Renal cortical epithelial cell (primary cell): Measurements from ENCODE around the gene PTPN2. TPM values are rescaled to one million over a fixed set of nuclear protein-coding genes. Genes with fewer than 3 reads are reported as not detected.
"Not testable (repeated sequence)": the region's sequence is repeated elsewhere in the genome, so short reads cannot be mapped to it uniquely, and the experiment has no call there.

ENCODE experiments used
- DNase-seq: peaks from one replicate; pipeline ENCODE4 v3.0.0-alpha.2; 2011; ENCODE audit warnings: low read depth
- total RNA-seq: library from RNA; depleted of rRNA; stranded (reverse); fragments of >200 nt; gene quantifications from 2 replicates; pipeline ENCODE4 v1.2.3, GENCODE V29; 2014

The PTPN2 gene
- total RNA-seq, 1 donor from 2014 or later, result 51.6 TPM

DNA sequence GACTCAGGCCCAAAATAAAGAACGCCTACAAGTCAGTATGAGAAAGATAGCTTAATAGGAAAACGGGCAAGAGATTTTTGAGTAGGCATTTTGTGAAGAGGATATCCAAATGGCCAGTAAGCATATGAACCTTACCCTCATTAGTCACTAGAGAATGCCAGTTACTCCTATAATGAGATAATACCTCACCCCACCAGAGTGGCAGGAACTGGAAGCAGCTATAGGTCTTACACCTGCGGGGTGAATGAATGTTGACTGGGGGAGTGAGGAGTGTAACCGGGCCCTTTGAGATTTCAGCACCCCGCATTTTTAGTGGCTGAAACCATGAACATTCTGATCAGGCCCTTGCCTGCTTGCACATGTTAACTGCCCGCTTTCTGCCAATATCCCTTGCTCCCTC is 7.5 kb upstream of the PTPN2 start:
- DNase-seq, result no peak

DNA sequence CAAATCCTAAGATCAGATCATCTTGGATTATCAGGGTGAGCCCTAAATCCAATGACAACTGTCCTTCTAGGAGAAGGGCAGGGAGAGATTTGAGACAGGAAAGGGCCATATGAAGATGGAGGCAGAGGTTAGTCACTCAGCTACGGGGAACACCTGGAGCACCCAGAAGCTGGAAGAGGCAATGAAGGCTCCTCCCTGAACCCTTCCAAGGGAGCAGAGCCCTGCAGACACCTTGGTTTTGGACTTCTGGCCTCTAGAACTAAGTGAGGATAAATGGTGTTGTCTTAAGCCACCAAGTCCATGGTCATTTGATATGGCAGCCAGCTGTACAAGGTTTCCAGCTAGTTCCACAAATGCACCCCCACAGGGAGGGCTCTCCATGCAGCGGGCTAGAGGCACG is 6.9 kb upstream of the PTPN2 start:
- DNase-seq, result no peak

DNA sequence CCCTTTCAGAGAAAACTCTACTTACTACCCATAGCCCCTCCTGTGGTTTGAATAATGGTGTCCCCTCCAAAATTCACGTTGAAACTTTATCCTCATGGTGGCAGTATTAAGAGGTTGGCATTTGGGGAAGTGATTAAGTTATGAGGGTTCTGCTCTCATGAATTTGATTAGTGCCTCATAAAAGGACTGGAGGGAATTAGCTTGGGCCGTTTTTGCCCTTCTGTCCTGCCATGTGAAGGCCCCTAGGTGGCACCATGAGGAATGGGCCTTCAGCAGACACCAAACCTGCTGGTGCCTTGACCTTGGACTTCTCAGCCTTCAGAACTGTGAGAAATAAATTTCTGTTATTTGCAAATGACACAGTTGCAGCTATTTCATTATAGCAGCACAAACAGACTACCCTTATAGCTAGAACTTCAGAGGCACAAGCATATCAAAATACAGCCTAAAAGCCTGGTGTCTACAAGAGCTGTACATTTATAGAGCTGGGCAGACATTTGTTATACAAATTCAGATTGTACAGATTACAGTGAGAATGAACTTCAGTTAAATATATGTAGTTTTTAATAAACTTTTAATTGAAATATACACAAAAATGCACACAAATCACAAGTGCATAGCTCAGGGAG is 2.6 kb upstream of the PTPN2 start:
- DNase-seq, result no peak

DNA sequence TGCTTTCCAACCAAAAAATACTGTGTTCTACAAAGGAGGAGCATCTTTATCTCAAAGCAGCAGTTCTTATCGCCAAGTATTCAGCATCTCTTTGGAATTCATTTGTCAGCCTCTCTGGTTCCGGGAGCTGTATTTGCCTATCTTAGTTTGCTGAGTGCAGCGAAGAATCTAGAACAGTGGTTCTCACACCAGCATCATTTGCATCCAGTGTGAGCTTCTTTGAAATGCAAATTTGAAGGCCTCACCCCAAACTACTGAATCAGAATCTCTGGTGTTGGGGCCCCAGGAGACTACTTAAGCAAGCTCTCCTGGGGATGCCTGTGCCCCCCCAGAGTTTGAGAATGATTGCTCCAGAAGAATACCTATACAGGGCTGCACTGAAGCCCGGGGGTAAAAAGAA is 1.5 kb upstream of the PTPN2 start:
- no peak for DNase-seq

DNA sequence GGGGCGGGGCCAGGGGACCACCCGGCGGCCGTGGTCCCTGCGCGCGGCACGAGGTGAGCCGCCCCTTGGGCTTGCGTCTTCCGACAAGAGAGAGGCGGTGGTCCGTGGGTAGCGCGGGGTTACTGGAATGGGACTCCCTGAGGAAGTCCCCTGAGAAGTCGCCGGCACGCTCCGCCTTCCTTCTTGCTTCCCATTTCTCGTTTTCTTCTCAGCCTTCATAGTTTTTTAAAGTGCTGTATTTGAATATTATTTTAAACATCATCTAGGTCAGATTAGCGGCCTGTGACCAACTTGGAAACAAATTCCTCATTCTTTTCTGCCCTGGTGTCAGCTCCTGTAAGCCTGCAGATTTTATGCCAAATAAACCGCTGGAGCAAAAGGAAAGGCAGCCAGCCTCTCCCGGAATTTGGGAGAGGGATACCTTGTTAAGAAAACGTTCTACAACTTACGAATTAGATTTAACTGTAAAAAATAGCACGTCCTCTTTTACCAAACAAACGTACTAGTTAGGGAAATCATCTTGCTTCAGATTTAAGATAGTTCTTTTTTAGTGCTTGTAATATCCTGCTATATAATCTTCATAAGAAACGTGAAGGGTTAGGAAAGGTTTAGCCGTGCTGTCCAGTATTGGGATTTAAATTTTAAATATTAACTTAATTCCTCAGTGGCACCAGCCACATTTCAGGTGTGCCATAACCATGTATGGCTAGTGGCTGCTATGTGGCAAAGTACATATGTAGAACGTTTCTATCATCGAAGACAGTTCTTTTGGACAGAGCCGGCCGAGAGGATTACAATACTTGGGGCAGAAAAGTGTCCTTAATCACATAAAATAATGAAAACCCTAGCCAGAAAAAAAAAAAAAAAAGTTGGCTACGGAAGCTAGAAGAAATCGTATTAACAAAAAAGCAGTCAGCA is 628 bp upstream of the PTPN2 start:
- DNase-seq, result no peak

DNA sequence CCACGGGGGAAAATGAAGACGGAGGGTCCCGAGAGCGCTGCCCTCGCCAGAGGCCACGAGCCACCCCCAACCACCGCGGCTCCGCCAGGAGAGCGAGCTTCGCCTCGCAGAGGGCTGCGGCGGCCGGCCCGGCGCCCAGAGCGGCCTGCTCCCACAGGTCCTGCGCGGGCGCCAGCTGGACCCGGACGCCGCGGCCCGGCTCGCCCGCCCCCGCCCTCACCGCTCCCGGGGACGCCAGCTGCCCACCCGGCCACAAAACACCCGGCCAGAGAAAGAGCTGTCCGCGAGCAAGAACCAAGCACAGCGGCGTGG is 709 bp downstream of the PTPN2 start:
- DNase-seq, result no peak

DNA sequence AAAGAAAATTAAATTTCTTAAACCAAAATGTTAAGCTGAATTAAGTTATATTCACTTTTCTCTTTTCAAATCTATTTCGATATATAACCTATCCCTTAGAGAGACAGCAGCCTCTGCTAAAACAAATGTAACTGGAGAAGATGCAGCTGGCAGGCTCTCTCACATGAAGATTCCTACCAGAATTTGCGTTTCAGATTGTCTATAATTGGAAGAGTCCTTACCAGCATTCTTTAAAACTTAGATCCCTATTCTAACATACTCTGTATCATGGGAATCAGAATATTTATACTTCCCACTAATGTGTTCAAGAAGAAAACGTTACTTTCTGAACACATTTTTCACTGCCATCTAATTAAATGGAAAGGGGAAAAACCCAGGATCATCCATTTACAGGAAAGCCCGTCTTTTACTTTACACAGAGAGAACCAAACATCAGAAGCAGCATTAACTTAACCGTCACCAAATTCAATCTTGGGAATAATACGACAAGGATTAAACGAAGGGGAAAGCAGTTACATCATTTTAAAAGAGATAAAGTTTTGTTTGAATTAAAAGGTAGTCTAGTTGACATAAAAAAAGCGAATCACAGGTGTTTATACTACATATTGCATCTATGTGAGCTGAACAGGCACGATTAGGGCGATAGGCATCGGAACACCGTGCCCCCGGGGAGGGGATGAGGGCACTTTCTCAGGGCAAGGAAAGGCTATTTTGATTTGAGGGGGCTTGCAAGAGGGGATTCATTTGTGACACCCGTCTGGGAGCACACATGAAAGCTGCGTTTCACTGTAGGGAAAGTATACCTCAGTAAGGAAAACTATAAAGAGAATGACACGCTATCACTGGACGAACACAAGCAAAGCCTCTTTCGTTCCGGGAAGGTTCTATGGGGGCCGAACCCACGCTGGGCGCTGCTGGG is 1.3 kb downstream of the PTPN2 start:
- DNase-seq, result no peak

DNA sequence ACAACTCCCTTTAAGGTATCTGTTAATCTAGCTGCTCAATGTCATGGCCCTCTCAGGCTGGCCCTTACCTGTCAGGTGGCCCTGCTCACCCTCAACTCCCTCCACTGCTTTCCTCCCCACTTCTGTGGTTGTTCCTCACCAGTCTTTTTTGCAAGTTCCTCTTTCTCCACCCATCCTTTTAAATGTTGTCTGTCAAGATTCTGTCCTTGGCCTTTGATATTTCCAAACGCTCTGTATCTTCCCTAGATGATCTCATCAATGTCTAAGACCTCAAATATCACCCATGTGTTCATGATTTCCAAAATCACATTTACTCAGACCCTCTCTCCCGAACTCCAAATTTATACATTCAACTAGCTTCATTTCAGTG is 3.5 kb downstream of the PTPN2 start:
- DNase-seq, result no peak

DNA sequence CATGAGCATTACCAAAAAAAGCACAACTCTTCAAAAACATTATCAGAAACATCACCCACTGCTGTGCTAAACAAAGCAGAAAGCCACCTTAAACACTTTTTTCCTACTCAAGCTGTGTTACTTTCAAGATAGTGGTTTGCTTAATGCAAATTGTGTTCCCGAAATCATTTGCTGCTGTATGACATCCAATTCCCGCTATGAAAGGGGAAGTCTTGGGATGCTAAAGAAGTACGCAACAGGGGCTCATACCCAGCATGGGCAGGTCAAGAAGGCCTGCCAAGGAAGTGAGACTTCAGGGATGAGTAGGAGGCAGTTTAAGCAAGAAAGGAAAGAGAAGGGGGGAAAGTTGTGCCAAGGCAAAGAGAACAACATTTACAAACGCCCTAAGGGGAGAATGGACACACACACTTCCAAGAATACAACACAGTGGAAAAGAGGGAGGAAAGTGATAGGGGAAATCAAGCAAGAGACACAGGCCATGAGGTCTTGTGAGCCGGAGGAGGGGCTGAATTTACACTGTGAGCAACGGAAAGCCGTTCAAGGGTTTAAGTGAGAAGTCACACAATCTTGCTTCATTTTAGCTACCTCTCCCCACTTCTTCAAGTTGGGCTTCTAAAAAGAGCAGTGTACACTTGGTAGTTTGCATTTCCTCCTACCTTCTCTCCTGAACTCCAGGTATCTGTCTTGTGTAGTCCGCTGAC is 4.0 kb downstream of the PTPN2 start:
- DNase-seq, result no peak

DNA sequence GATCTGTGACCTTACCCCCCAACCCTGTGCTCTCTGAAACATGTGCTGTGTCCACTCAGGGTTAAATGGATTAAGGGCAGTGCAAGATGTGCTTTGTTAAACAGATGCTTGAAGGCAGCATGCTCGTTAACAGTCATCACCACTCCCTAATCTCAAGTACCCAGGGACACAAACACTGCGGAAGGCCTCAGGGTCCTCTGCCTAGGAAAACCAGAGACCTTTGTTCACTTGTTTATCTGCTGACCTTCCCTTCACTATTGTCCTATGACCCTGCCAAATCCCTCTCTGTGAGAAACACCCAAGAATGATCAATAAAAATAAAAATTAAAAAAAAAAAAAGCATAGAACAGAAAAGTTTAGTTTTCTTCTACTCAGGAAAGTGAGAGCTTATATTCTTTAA is 9.0 kb downstream of the PTPN2 start:
- DNase-seq, result not testable (repeated sequence)

DNA sequence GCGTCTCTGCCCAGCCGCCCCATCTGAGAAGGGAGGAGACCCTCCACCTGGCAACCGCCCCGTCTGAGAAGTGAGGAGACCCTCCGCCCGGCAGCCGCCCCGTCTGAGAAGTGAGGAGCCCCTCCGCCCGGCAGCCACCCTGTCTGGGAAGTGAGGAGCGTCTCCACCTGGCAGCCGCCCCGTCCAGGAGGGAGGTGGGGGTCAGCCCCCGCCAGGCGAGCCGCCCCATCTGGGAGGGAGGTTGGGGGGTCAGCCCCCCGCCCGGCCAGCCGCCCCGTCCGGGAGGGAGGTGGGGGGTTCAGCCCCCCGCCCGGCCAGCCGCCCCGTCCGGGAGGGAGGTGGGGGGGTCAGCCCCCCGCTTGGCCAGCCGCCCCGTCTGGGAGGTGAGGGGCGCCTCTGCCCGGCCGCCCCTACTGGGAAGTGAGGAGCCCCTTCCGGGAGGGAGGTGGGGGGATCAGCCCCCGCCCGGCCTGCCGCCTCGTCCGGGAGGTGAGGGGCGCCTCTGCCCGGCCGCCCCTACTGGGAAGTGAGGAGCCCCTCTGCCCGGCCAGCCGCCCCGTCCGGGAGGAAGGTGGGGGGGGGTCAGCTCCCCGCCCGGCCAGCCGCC is 10.0 kb downstream of the PTPN2 start:
- DNase-seq, result not testable (repeated sequence)

DNA sequence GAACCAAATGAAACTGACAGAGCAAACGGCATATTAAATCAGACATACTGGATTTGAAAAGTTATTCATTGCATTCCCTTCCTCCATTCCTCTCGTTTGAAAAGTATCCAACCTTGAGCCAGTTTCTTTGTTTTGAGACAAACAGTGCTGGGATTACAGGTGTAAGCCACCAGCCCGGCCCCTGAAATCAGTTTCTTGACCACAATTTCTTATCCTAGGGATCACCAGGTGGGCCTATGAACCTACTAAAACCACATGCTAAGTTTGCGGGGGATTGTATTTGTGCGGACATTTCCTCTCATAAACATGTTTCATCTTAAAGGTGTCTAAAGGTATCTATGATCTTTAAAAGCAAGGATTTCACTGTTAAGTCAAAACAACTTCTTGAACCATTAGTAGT is 11.6 kb downstream of the PTPN2 start:
- DNase-seq, result no peak

DNA sequence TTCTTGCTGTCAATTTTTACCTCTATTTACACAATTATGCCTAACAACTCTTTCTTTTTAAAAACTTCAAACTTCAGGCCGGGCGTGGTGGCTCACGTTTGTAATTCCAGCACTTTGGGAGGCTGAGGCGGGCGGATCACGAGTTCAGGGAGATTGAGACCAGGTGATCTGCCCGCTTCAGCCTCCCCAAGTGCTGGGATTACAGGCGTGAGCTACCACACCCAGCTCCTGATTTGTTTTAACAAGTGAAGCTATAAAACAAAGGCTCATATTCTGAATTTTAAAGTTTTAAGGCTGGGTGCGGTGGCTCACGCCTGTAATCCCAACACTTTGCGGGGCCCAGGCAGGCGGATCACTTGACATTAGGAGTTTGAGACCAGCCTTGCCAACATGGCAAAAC is 15.5 kb downstream of the PTPN2 start:
- DNase-seq, result no peak

DNA sequence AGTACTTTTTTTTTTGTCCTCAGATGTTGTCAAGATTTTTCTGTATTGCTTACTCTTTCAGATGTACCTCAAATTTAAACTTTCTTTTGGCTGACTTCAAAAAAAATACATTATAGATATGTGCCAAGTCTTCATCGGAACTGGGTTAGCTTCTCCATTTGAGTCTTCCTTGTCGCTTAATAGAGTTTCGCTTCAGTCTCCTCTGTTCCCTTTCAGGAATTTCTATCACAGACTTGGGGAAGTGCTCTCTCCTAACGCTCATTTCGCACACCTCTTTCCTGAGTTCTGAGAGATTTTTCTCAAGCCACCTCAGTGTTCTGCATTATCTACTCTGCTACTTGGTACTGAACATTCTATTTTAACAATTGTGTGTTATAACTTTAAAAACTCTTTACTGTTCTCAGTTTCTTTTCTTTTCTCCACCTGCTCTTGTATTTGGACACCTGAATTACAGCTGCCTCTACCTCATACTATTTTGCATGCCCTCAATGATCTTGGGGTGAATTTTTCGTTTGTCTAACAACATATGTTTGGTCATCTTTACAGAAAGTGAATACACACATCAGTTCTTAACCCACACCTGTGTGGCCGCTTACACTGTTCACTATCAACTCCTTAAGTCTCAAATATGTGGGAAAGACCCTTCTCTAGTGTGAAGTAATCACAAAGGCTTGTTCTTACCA is 16.5 kb downstream of the PTPN2 start:
- DNase-seq, result no peak

DNA sequence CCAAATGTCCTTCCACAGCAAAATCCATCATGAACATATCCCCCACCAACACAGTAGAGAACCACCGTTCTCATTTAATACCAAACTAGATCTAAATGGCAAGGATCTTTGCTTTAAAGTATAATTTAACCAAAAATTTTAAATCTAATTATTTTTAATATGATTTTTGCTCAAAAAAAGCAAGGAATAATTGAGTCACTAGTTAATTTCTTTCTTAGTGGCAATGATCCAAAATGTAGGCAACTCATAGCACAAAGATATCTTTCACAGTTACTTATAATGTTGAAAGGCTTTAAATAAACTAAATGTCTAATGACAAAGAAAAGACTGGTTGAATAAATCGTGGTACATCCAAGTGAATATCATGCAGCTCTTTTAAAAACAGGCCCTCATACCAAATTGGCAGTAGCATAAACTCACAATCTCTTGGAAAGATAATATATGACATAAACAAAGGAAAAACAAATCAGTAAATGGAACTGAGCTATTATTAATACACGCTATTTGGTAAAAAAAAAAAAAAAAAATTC is 20.3 kb downstream of the PTPN2 start:
- DNase-seq, result no peak

DNA sequence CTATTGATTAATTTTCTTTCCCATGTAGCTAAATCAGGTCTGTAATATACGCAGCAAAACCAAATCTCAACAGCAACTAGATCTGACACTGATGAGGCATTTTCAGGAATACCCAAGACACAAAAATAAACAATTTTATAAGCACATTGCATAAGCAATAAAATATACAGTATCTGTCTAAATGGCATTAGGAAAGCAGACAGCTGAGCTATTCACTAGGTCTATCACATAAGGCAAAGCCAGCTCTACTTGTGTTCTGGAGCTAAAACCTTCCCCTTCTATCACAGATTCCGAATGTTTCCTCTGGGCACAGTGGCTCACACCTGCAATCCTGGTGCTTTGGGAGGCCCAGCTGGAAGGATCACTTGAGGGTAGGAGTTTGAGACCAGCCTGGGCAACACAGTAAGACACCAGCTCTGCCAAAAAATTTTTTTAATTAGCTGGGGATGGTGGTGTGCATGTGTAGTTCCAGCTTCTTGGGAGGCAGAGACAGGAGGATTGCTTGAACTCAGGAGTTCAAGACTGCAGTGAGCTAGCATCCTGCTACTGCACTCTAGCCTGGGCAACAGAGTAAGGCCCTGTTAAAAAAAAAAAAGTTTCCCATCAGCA is 21.1 kb downstream of the PTPN2 start:
- DNase-seq, result no peak

DNA sequence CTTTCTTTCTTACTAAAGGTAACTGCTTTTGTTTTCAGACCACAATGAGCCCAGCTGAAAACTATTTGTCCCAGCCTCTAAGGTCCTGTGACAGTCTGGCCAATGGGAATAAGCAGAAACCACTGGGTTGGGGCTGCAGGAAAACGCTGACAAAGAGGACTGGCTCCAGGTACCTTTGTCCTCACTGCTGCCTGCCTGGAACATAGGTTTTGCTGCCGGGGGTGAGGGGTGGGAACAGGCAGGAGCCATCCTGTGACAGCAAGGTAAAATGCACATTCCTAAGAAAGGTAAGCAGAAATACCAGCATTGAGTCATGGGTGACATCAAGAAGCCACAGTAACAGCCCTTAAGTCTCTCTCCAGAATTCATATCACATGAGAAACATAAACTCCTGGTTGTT is 21.6 kb downstream of the PTPN2 start:
- peak; percentile 84 for DNase-seq

DNA sequence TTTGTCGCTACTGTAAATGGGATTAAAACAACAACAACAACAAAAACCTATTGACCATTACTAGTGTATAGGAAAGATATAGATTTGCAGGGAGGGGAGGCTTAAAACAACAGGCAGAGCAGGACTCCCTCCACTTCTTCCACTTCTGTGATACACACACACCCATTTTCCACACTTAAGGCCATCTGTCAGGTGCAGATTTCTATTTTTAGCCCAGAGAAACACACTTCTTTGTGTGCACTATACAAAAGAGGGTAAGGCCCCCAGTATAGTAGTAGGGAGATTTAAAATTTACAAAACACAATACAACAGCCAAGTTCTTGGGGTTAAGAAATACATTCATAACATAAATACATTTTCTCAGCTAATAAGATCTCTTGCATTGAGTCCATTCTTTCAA is 22.4 kb downstream of the PTPN2 start:
- no peak for DNase-seq

DNA sequence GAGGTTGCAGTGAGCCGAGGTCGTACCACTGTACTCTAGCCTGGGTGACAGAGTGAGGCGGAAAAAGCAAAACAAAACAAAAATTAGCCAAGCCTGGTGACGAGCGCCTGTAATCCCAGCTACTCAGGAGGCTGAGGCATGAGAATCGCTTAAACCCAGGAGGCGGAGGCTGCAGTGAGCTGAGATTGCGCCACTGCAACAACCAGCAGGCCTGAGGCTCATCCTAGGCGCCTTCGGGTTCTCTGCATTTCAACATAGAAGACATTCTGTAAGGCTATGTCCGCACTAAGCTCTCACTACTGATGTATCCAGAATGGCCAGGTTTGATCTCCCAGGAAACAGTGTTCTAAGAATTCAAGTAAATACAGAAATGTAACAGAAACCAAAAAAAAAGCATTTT is 23.5 kb downstream of the PTPN2 start:
- no peak for DNase-seq

DNA sequence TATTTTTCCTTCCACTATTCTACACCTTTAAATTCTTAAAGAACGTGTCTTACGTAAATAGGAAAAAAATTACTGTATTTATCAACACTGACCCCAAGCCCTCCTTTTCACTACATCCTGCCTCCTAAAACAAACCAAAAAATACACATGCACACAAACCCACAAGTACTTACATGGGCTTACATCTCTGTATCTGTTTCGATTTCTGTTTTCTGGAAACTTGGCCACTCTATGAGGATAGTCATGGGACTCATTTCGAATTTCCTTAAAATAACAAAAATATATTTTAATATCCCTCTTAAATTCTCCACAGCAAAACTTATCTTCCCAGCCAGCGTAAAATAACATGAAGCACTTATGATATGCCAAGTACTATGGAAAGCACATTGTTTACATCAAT is 25.0 kb downstream of the PTPN2 start:
- no peak for DNase-seq
